Tibial nerve (tissue), 3 donors: Measurements from ENCODE around the gene SLC35G3.

Source experiments
- CTCF ChIP-seq, 5 experiments: fragments of 200-600 bp in 3 of 5; fragments of 450-650 bp in 2 of 5; sonication (generic) in 3 of 5; IDR thresholded peaks; one replicate each; pipeline ENCODE4 v1.5.1; 2016 to 2019; ENCODE audit warnings: antibody characterized with exemption in 5 of 5, mild to moderate bottlenecking in 3 of 5, moderate library complexity in 2 of 5
- POLR2A ChIP-seq, 2 donors: fragments of 450-650 bp; IDR thresholded peaks; one replicate each; pipeline ENCODE4 v1.6.1; 2017; ENCODE audit warnings: antibody characterized with exemption in 2 of 2, mild to moderate bottlenecking in 2 of 2, moderate library complexity in 2 of 2

GRCh38 chr17:35243561-35244340, 49.6 kb upstream of the SLC35G3 start:
- TF ChIP-seq CTCF (IDR thresholded peaks at IDR 0.05) = no peak
- TF ChIP-seq POLR2A (IDR thresholded peaks at IDR 0.05) = no peak
